ENCODE measurements around the gene GMPR.

DNA sequence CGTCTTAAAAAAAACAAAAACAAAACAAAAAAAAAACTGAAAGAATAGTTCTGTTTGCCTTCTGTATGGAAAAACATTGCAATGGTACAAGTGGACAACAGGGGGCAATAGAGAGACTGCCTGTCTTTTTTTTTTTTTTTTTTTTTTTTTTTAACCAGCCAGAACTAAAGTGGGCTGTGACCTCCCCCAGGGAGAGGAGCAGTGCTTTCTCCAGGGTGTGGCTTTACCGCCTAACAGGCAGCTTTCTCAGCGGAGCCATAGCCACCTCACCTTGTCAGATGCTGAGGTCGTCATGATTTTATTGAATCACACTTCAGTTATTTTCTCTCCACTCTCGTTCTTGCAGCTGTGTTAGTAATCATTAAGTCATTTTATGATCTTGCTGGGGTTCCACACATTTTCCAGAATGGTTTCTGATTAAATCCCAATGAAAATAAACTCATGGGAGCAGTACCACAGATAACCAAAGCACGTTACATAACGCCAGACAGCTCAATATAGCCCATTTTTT is 78.4 kb downstream of the GMPR start:
- TF ChIP-seq POLR2A (IDR thresholded peaks at IDR 0.05) (no peak), CTCF (IDR thresholded peaks at IDR 0.05) (peak; percentile 36 to 74 (median 50))

Data from Peyer's patch (tissue), 4 donors.